Heart left ventricle (tissue), 16 donors: ENCODE data around the gene SSR2. TPM values are rescaled to one million over a fixed set of nuclear protein-coding genes. Genes with fewer than 3 reads are reported as not detected.

ENCODE experiments used
- ATAC-seq, 4 donors: fragments of 200-7000 bp; cut with Tn5 transposase; one replicate each; pipeline ENCODE4 v1.9.1; 2020 to 2022; ENCODE audit warnings: moderate library complexity in 4 of 4, mild to moderate bottlenecking in 3 of 4, moderate number of reproducible peaks in 1 of 4
- DNase-seq, 5 donors: peaks; one replicate each; pipeline ENCODE4 v3.0.0-alpha.2; 2020
- H3K27ac ChIP-seq, 12 donors: fragments of 200-600 bp; sonication (generic) in 4 of 12; one replicate each; pipeline versions ENCODE4 v1.5.0 to v1.8.0; 2016 to 2022; ENCODE audit warnings: mild to moderate bottlenecking in 2 of 12
- H3K27me3 ChIP-seq, 9 donors: fragments of 200-600 bp; sonication (generic) in 2 of 9; one replicate each; pipeline versions ENCODE4 v1.5.1 to v1.8.0; 2016 to 2022; ENCODE audit warnings: mild to moderate bottlenecking in 3 of 9
- H3K36me3 ChIP-seq, 9 donors: fragments of 200-600 bp; sonication (generic) in 2 of 9; one replicate each; pipeline versions ENCODE4 v1.5.0 to v1.8.0; 2018 to 2022; ENCODE audit warnings: mild to moderate bottlenecking in 2 of 9
- H3K4me1 ChIP-seq, 12 donors: fragments of 200-600 bp; sonication (generic) in 4 of 12; one replicate each; pipeline versions ENCODE4 v1.5.0 to v1.8.0; 2016 to 2022; ENCODE audit warnings: mild to moderate bottlenecking in 3 of 12
- H3K4me3 ChIP-seq, 12 donors: fragments of 200-600 bp; sonication (generic) in 4 of 12; one replicate each; pipeline versions ENCODE4 v1.5.0 to v1.8.0; 2017 to 2022; ENCODE audit warnings: mild to moderate bottlenecking in 9 of 12, moderate library complexity in 4 of 12
- H3K9me3 ChIP-seq, 12 donors: fragments of 200-600 bp; sonication (generic) in 4 of 12; one replicate each; pipeline versions ENCODE4 v1.5.0 to v1.8.0; 2016 to 2022; ENCODE audit warnings: mild to moderate bottlenecking in 1 of 12
- CTCF ChIP-seq, 12 donors: fragments of 200-600 bp; sonication (generic) in 4 of 12; IDR thresholded peaks; one replicate each; pipeline versions ENCODE4 v1.5.0 to v1.8.0; 2018 to 2022; ENCODE audit warnings: antibody characterized with exemption in 12 of 12, mild to moderate bottlenecking in 5 of 12
- POLR2A ChIP-seq, 2 donors: fragments of 450-650 bp; IDR thresholded peaks; one replicate each; pipeline ENCODE4 v1.6.1; 2017; ENCODE audit warnings: antibody characterized with exemption in 2 of 2, mild to moderate bottlenecking in 2 of 2, moderate library complexity in 2 of 2
- WGBS, 4 donors: extraction: QIAGEN DNeasy Blood & Tissue Kit in 2 of 4; methylation state at CpG; one replicate each; pipeline versions ENCODE4 v1.1.5 to v1.1.7; 2013 to 2018; 5-methylcytosine and 5-hydroxymethylcytosine counted together
- intact Hi-C, 10 donors: fragments of 100-400 bp; cut with DNase I; formaldehyde crosslinking; loops; one replicate each; pipeline versions ENCODE4 v1.11.1 to v1.14.2; 2022
- polyA plus RNA-seq, 2 donors: library from polyadenylated mRNA; stranded (reverse); fragments of 200-250 nt; gene quantifications; one replicate each; pipeline ENCODE4 v1.2.3, GENCODE V29; 2013
- total RNA-seq, 9 donors: library from RNA; depleted of rRNA in 2 of 9; stranded (reverse); fragments of >200 nt in 2 of 9; fragmentation: NEBNext Ultra II Directional in 3 of 9; extraction: Animal tissue kit (Norgen Biotek cat#: 25700) in 3 of 9; gene quantifications; one replicate each; pipeline versions ENCODE4 v1.1.0 to v1.2.4, GENCODE V29; 2016 to 2023
- donor health status: ischemic (EF 13 %, LVEDD 7.1; RV severe dilation, severe dysfunction).
- donor health status: healthy with polysubstance abuse.
- donor health status: DM: no; HTN: yes; CAD: no.
- donor health status: DM: no; HTN: no; CAD: no.
- donor health status: ischemic (EF 25% LVEDD 6.9; RV normal size, moderate dysfunction).
- donor health status: ischemic (EF 25% LVEDD 5.7; RV mildly dilated, moderate dysfunction).
- donor health status: healthy.
- donor health status: DM: yes; HTN: yes; CAD: no.
- donor health status: ischemic (EF 35%, LVEDD 5.7; RV mildly dilated, moderate dysfunction).
- donor health status: nonischemic (EF 11% LVEDD 7.7; RV severe dilation, severe dysfunction).
- donor health status: DM: yes; HTN: yes; CAD: no.
- donor health status: PGD.
- donor health status: ischemic (EF 29% LVEDD 5.4; RV normal size, mild dysfunction).
- donor health status: nonischemic (EF 23%, LVEDD 6.1; RV moderate dilation, normal function).

SSR2 gene
- total and polyA plus RNA-seq, 11 donors, result 63.9 to 282 (median 81.2) TPM

- no peaks in the 10 kb centered on the region for H3K27me3 ChIP-seq
- no peak for DNase-seq
- intact Hi-C loops, result loop anchor here in 1 of 10 donors (5.0 kb wide), 1 partner anchor 41 kb away; no protein-coding TSS in a partner anchor
- H3K4me1 ChIP-seq, result peaks cover 0 to 3% (median 0%) of the 10 kb centered on the region in 12 donors
- no peaks in the 10 kb centered on the region for H3K9me3 ChIP-seq
- no peaks in the 10 kb centered on the region for H3K36me3 ChIP-seq
- no peak overlapping the region for H3K27ac ChIP-seq
- TF ChIP-seq POLR2A (IDR thresholded peaks at IDR 0.05), result no peak
- no peak for TF ChIP-seq CTCF (IDR thresholded peaks at IDR 0.05)
- H3K4me3 ChIP-seq, result no peak overlapping the region
- 89 to 92% (median 91%) methylated on average over 4 of the region's 4 CpGs for WGBS, 4 donors
- no peak for ATAC-seq
Observed at GRCh38 chr1:156026588-156026987, 5.8 kb upstream of the SSR2 start.

- H3K4me1 ChIP-seq, result peaks cover 0 to 8% (median 3%) of the 10 kb centered on the region in 12 donors
- intact Hi-C loops, result loop anchor here in 1 of 10 donors (5.0 kb wide), 1 partner anchor 41 kb away; no protein-coding TSS in a partner anchor
Observed at GRCh38 chr1:156025876-156026275, 5.1 kb upstream of the SSR2 start.

GRCh38 chr1:156024801-156025200 lies 4.0 kb upstream of the SSR2 start:
- Histone ChIP-seq H3K27me3 (no peaks in the 10 kb centered on the region), H3K36me3 (no peaks in the 10 kb centered on the region), H3K4me3 (no peak overlapping the region), H3K27ac (no peak overlapping the region), H3K4me1 (peaks cover 0 to 14% (median 6%) of the 10 kb centered on the region in 12 donors), H3K9me3 (no peaks in the 10 kb centered on the region)
- 84 to 86% (median 85%) methylated on average over 5 of the region's 5 CpGs for WGBS, 4 donors
- no peak for TF ChIP-seq CTCF (IDR thresholded peaks at IDR 0.05)
- TF ChIP-seq POLR2A (IDR thresholded peaks at IDR 0.05), result no peak
- DNase-seq, result no peak
- intact Hi-C loops, result loop anchor here in 3 of 10 donors (5.0 kb wide), 2 partner anchors 32 to 42 kb away; no protein-coding TSS in a partner anchor
- ATAC-seq, result no peak

More at GRCh38 chr1:156025876-156026275, 5.1 kb upstream of the SSR2 start:
- TF ChIP-seq CTCF (IDR thresholded peaks at IDR 0.05) (peak in 11 of 12 donors; percentile 21 to 57 (median 43)), POLR2A (IDR thresholded peaks at IDR 0.05) (no peak)
- H3K36me3 ChIP-seq, result no peaks in the 10 kb centered on the region
- no peaks in the 10 kb centered on the region for H3K9me3 ChIP-seq
- 8 to 11% (median 10%) methylated on average over 9 of the region's 9 CpGs for WGBS, 4 donors
- no peak overlapping the region for H3K27ac ChIP-seq
- ATAC-seq, result peak; percentile 54 to 85 (median 78)
- no peaks in the 10 kb centered on the region for H3K27me3 ChIP-seq
- H3K4me3 ChIP-seq, result no peak overlapping the region
- DNase-seq, result peak in 4 of 5 donors; percentile 25 to 65 (median 38)

GRCh38 chr1:156021954-156022353 lies 1.2 kb upstream of the SSR2 start:
- WGBS, 4 donors, result 69 to 83% (median 73%) methylated on average over 2 of the region's 2 CpGs
- H3K27ac ChIP-seq, result no peak overlapping the region
- TF ChIP-seq CTCF (IDR thresholded peaks at IDR 0.05) (no peak), POLR2A (IDR thresholded peaks at IDR 0.05) (no peak)
- H3K9me3 ChIP-seq, result no peaks in the 10 kb centered on the region
- peaks cover 0 to 28% (median 23%) of the 10 kb centered on the region in 9 donors for H3K36me3 ChIP-seq
- DNase-seq (no peak), ATAC-seq (no peak)
- H3K27me3 ChIP-seq, result no peaks in the 10 kb centered on the region
- no peak overlapping the region for H3K4me3 ChIP-seq
- intact Hi-C loops, result loop anchor here in 3 of 10 donors (2.0 to 5.0 kb wide), 2 partner anchors 29 to 35 kb away; no protein-coding TSS in a partner anchor
- H3K4me1 ChIP-seq, result peaks cover 0 to 24% (median 11%) of the 10 kb centered on the region in 12 donors
